Adrenal gland (tissue), 5 donors: ENCODE results near the gene SPDYA.

Experiments used
- POLR2A ChIP-seq, 2 donors: fragments of 450-650 bp; IDR thresholded peaks; one replicate each; pipeline ENCODE4 v1.6.1; 2017; ENCODE audit warnings: antibody characterized with exemption in 2 of 2, mild to moderate bottlenecking in 2 of 2, moderate library complexity in 1 of 2
- TF ChIP-seq, protein P1 (sequence below), 6 experiments: fragments of 450-650 bp in 4 of 6; fragments of 200-600 bp in 2 of 6; sonication (generic) in 1 of 6; IDR thresholded peaks; 1 replicate in 5 of 6; 2 replicates in 1 of 6; pipeline versions ENCODE4 v1.5.1 to v1.8.0; 2016 to 2021; ENCODE audit warnings: antibody characterized with exemption in 6 of 6, mild to moderate bottlenecking in 2 of 6, moderate library complexity in 1 of 6
- donor health status: DM: no; HTN: no; CAD: no.

DNA sequence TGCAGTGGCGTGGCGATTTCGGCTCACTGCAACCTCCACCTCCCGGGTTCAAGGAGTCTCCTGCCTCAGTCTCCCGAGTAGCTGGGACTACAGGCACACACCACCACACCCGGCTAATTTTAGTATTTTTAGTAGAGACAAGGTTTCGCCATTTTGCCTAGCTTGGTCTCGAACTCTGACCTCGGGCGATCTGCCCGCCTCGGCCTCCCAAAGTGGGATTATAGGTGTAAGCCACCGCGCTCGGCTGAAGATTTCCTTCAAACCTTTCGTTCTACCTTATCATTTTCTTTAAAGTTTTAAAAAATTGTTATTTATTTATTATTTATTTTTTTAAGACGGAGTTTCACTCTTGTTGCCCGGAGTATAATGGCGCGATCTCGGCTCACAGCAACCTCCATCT, 82.9 kb downstream of the SPDYA start:
- TF ChIP-seq, protein P1, sequence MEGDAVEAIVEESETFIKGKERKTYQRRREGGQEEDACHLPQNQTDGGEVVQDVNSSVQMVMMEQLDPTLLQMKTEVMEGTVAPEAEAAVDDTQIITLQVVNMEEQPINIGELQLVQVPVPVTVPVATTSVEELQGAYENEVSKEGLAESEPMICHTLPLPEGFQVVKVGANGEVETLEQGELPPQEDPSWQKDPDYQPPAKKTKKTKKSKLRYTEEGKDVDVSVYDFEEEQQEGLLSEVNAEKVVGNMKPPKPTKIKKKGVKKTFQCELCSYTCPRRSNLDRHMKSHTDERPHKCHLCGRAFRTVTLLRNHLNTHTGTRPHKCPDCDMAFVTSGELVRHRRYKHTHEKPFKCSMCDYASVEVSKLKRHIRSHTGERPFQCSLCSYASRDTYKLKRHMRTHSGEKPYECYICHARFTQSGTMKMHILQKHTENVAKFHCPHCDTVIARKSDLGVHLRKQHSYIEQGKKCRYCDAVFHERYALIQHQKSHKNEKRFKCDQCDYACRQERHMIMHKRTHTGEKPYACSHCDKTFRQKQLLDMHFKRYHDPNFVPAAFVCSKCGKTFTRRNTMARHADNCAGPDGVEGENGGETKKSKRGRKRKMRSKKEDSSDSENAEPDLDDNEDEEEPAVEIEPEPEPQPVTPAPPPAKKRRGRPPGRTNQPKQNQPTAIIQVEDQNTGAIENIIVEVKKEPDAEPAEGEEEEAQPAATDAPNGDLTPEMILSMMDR (IDR thresholded peaks at IDR 0.05): no peak
- TF ChIP-seq POLR2A (IDR thresholded peaks at IDR 0.05): no peak
